ENCODE data around the gene MARK1.
"Not testable (repeated sequence)": the region's sequence is repeated elsewhere in the genome, so short reads cannot be mapped to it uniquely, and the experiment has no call there.

- TF ChIP-seq, protein P1, sequence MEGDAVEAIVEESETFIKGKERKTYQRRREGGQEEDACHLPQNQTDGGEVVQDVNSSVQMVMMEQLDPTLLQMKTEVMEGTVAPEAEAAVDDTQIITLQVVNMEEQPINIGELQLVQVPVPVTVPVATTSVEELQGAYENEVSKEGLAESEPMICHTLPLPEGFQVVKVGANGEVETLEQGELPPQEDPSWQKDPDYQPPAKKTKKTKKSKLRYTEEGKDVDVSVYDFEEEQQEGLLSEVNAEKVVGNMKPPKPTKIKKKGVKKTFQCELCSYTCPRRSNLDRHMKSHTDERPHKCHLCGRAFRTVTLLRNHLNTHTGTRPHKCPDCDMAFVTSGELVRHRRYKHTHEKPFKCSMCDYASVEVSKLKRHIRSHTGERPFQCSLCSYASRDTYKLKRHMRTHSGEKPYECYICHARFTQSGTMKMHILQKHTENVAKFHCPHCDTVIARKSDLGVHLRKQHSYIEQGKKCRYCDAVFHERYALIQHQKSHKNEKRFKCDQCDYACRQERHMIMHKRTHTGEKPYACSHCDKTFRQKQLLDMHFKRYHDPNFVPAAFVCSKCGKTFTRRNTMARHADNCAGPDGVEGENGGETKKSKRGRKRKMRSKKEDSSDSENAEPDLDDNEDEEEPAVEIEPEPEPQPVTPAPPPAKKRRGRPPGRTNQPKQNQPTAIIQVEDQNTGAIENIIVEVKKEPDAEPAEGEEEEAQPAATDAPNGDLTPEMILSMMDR (IDR thresholded peaks at IDR 0.05) = not testable (repeated sequence)
- TF ChIP-seq SMAD4, ZNF416, CREM, NFE2L1 (CRISPR knock-in tag; IDR thresholded peaks at IDR 0.05): not testable (repeated sequence)
- TF ChIP-seq, protein P2, sequence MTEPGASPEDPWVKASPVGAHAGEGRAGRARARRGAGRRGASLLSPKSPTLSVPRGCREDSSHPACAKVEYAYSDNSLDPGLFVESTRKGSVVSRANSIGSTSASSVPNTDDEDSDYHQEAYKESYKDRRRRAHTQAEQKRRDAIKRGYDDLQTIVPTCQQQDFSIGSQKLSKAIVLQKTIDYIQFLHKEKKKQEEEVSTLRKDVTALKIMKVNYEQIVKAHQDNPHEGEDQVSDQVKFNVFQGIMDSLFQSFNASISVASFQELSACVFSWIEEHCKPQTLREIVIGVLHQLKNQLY (CRISPR knock-in tag; IDR thresholded peaks at IDR 0.05) = not testable (repeated sequence)
- TF ChIP-seq, protein P3, sequence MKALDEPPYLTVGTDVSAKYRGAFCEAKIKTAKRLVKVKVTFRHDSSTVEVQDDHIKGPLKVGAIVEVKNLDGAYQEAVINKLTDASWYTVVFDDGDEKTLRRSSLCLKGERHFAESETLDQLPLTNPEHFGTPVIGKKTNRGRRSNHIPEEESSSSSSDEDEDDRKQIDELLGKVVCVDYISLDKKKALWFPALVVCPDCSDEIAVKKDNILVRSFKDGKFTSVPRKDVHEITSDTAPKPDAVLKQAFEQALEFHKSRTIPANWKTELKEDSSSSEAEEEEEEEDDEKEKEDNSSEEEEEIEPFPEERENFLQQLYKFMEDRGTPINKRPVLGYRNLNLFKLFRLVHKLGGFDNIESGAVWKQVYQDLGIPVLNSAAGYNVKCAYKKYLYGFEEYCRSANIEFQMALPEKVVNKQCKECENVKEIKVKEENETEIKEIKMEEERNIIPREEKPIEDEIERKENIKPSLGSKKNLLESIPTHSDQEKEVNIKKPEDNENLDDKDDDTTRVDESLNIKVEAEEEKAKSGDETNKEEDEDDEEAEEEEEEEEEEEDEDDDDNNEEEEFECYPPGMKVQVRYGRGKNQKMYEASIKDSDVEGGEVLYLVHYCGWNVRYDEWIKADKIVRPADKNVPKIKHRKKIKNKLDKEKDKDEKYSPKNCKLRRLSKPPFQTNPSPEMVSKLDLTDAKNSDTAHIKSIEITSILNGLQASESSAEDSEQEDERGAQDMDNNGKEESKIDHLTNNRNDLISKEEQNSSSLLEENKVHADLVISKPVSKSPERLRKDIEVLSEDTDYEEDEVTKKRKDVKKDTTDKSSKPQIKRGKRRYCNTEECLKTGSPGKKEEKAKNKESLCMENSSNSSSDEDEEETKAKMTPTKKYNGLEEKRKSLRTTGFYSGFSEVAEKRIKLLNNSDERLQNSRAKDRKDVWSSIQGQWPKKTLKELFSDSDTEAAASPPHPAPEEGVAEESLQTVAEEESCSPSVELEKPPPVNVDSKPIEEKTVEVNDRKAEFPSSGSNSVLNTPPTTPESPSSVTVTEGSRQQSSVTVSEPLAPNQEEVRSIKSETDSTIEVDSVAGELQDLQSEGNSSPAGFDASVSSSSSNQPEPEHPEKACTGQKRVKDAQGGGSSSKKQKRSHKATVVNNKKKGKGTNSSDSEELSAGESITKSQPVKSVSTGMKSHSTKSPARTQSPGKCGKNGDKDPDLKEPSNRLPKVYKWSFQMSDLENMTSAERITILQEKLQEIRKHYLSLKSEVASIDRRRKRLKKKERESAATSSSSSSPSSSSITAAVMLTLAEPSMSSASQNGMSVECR (CRISPR knock-in tag; IDR thresholded peaks at IDR 0.05; ENCODE audit: borderline replicate concordance) = not testable (repeated sequence)
Observed at GRCh38 chr1:220683716-220684115, 155.8 kb downstream of the MARK1 start.

Data from WTC11 (cell line).